Parathyroid adenoma (tissue), 2 donors: ENCODE measurements around the gene WNK2.

Experiments
- H2AFZ ChIP-seq: fragments of 300-600 bp; sonication (generic); one replicate; pipeline ENCODE4 v1.7.0; 2017; ENCODE audit warnings: antibody characterized with exemption, mild to moderate bottlenecking
- H3K27ac ChIP-seq: fragments of 300-600 bp; sonication (generic); one replicate; pipeline ENCODE4 v1.7.0; 2017
- H3K27me3 ChIP-seq: fragments of 300-600 bp; sonication (generic); one replicate; pipeline ENCODE4 v1.7.0; 2017; ENCODE audit warnings: low read length; ENCODE audit not compliant: control insufficient read depth, insufficient read depth
- H3K36me3 ChIP-seq: fragments of 300-600 bp; sonication (generic); one replicate; pipeline ENCODE4 v1.7.0; 2017; ENCODE audit warnings: low read length; ENCODE audit not compliant: control insufficient read depth, insufficient read depth
- H3K4me1 ChIP-seq: fragments of 300-600 bp; sonication (generic); one replicate; pipeline ENCODE4 v1.7.0; 2017; ENCODE audit warnings: control low read depth
- H3K4me2 ChIP-seq: fragments of 300-600 bp; sonication (generic); one replicate; pipeline ENCODE4 v1.7.0; 2017; ENCODE audit warnings: low read length
- H3K4me3 ChIP-seq: fragments of 300-600 bp; sonication (generic); one replicate; pipeline ENCODE4 v1.7.0; 2017; ENCODE audit warnings: low read depth, low read length
- H3K79me2 ChIP-seq: fragments of 300-600 bp; sonication (generic); one replicate; pipeline ENCODE4 v1.7.0; 2017; ENCODE audit warnings: control low read depth
- H3K9ac ChIP-seq: fragments of 300-600 bp; sonication (generic); one replicate; pipeline ENCODE4 v1.7.0; 2017; ENCODE audit warnings: mild to moderate bottlenecking
- H3K9me3 ChIP-seq: fragments of 300-600 bp; sonication (generic); one replicate; pipeline ENCODE4 v1.7.0; 2017; ENCODE audit warnings: low read length; ENCODE audit not compliant: control insufficient read depth
- TF ChIP-seq, protein P1 (sequence below): fragments of 300-600 bp; sonication (generic); IDR thresholded peaks from one replicate; pipeline ENCODE4 v1.7.0; 2017; ENCODE audit warnings: antibody characterized with exemption, mild to moderate bottlenecking
- donor health status: primary hyperparathyroidism.

WNK2 gene

DNA sequence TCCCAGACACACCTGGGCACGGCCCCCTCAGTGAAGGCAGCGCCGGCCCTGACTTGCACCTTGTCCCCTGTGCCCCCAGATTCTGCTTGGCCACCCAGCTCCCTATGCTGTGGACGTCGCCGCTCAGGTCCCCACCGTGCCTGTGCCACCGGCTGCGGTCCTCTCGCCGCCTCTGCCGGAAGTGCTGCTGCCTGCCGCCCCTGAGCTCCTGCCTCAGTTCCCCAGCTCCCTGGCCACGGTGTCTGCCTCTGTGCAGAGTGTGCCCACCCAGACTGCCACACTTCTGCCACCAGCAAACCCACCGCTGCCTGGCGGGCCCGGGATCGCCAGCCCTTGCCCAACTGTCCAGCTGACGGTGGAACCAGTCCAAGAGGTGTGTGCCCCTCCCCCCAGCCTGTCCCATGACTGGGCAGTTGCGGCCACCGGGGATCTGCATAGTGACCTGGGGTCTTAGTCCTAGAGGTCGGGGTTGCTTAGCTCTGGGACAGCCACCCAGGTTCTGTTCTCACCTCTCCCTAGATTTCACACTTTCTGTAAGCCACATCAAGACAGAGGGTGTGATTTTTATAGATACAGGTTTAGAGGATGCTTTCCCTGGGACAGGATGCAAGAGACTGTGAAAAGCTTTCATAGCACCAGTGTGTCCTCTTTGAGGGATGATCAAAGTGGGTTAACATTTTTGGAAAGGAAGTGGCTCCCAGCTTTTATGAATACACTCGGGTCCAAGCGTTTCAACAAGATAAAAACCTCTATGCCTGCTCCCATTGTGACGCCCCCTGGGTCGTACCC lies 78.0 kb downstream of the WNK2 start:
- H3K27me3 ChIP-seq, result no peaks in the 10 kb centered on the region
- no peak overlapping the region for H3K9ac ChIP-seq
- H3K4me3 ChIP-seq, result no peak overlapping the region
- H3K9me3 ChIP-seq, result no peaks in the 10 kb centered on the region
- H3K4me2 ChIP-seq, result no peak overlapping the region
- H2AFZ ChIP-seq, result no peak overlapping the region
- H3K79me2 ChIP-seq, result no peaks in the 10 kb centered on the region
- H3K27ac ChIP-seq, result no peak overlapping the region
- H3K4me1 ChIP-seq, result no peaks in the 10 kb centered on the region
- H3K36me3 ChIP-seq, result no peaks in the 10 kb centered on the region
- TF ChIP-seq, protein P1, sequence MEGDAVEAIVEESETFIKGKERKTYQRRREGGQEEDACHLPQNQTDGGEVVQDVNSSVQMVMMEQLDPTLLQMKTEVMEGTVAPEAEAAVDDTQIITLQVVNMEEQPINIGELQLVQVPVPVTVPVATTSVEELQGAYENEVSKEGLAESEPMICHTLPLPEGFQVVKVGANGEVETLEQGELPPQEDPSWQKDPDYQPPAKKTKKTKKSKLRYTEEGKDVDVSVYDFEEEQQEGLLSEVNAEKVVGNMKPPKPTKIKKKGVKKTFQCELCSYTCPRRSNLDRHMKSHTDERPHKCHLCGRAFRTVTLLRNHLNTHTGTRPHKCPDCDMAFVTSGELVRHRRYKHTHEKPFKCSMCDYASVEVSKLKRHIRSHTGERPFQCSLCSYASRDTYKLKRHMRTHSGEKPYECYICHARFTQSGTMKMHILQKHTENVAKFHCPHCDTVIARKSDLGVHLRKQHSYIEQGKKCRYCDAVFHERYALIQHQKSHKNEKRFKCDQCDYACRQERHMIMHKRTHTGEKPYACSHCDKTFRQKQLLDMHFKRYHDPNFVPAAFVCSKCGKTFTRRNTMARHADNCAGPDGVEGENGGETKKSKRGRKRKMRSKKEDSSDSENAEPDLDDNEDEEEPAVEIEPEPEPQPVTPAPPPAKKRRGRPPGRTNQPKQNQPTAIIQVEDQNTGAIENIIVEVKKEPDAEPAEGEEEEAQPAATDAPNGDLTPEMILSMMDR, result no peak

DNA sequence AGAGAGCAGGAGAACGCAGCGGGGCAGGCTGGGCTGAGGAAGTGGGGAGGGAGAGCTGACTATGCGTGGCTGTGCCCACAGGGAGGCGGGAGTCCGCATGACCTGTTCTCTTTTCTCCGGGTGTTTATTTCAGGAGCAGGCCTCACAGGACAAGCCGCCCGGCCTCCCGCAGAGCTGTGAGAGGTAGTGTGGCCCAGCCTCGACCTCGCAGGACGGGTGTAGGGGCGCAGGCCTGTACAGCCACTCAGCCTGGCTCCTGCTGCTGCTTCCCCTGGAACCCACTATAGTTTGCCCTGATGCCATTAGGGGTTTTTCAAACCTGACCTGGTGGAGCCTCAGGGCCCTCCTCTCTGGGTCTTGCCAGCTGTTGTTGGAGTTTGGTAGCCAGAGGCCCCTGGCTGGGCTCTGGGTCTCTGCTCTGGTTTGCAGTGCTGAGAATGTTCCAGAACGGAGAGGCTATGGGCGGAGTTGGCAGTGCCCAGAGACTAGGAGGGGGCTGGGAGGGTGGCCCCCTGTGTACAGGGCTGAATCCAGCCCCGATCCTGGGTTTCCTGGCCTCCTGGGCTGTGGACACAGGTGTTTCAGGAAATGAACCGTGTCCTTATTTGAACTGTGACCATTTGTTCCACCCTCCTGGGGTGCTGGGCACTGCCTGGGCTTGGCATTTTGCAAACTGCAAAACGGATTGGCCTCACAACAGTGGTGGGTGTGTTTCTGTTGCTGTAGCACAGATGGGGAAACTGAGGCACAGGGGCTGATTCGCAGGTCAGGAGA lies 78.8 kb downstream of the WNK2 start:
- Histone ChIP-seq H3K4me2 (no peak overlapping the region), H2AFZ (no peak overlapping the region), H3K79me2 (no peaks in the 10 kb centered on the region), H3K36me3 (no peaks in the 10 kb centered on the region), H3K9me3 (no peaks in the 10 kb centered on the region), H3K4me1 (no peaks in the 10 kb centered on the region), H3K4me3 (no peak overlapping the region), H3K27ac (no peak overlapping the region), H3K27me3 (no peaks in the 10 kb centered on the region), H3K9ac (no peak overlapping the region)
- TF ChIP-seq, protein P1, result no peak

DNA sequence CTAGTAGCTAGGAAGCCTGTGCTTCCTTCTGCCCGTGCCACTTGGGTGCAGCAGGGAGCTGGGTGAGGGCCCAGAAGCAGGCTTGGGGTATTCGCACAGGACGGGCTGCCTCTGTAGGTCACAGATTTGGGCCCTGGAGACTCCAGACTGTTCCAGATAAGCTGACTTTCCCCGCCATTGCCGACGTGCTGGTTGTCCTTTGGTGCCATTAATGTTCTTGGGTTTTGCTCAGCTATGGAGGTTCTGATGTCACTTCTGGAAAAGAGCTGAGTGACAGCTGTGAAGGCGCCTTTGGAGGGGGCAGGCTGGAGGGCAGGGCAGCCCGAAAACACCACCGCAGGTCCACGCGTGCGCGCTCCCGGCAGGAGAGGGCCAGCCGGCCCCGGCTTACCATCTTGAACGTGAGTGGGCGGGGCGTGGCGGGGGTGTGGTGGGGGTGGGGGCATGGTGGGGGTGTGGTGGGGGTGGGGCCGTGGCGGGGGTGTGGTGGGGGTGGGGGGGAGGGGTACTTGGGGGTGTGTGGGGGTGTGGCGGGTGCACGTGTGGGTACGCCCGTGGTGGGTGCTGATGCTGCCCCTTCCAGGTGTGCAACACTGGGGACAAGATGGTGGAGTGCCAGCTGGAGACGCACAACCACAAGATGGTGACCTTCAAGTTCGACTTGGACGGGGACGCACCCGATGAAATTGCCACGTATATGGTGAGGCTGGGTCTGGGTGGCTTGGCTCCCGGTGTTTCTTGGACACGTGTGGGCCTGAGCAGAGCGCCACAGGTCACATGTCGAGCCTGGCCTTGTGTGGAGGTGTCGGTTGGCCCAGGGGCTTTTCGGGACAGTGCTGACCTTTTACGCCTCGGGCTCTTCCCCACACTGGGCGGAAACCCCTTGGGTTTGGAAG lies 79.6 kb downstream of the WNK2 start:
- Histone ChIP-seq H3K36me3 (no peaks in the 10 kb centered on the region), H3K4me3 (no peak overlapping the region), H2AFZ (no peak overlapping the region), H3K9me3 (no peaks in the 10 kb centered on the region), H3K79me2 (no peaks in the 10 kb centered on the region), H3K27ac (no peak overlapping the region), H3K9ac (no peak overlapping the region), H3K4me2 (no peak overlapping the region), H3K4me1 (no peaks in the 10 kb centered on the region), H3K27me3 (no peaks in the 10 kb centered on the region)
- TF ChIP-seq, protein P1, result no peak

DNA sequence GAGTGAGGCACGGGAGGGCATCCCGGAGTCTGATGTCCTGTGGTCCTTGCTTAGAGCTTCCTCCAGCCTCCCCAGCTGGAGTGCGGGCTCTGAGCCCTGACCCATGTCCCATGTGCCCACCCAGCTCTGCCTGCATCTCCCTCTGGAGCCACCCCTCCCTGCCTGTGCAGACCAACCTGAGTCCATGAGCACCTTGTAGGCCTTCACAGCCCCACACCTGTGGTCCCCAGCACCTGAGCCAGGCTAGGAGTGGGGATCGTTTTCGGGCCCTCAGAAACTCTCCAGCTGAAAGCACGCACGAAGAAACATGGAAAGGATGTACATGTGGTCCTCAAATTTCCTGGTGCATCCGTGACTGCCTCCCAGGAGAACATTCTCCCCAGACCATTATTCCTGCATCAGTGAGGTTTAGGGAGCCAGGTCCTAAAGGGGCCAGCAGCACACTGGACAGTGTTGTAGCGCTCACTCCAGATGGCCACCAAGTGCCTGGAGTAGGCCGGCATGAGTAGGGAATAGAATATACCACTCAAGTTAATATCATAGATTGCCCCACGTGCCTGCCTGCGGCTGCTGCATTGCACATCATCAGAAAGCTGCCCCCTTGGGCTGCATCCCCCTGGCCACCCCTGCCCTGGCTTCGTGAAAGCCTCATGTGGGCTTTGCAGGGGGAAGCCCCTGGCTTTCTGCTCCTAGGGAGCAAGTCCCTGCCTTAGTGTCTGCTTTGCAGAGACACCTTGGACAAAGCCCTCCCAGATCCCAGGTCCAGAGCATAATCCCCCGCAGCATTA lies 80.6 kb downstream of the WNK2 start:
- Histone ChIP-seq H3K9ac (no peak overlapping the region), H3K27me3 (no peaks in the 10 kb centered on the region), H3K4me2 (no peak overlapping the region), H3K27ac (no peak overlapping the region), H2AFZ (no peak overlapping the region), H3K79me2 (no peaks in the 10 kb centered on the region), H3K4me3 (no peak overlapping the region), H3K36me3 (no peaks in the 10 kb centered on the region), H3K9me3 (no peaks in the 10 kb centered on the region), H3K4me1 (no peaks in the 10 kb centered on the region)
- TF ChIP-seq, protein P1, result no peak
